ENCODE measurements around the gene LATS2.

Gene LATS2

GRCh38 chr13:20989656-20990321 lies 71.6 kb downstream of the LATS2 start:
- TF ChIP-seq MYC (IDR thresholded peaks at IDR 0.05; ENCODE audit: low read depth, low read length) (no peak), MAX (IDR thresholded peaks at IDR 0.05; ENCODE audit: low read depth, low read length) (no peak), POLR2A (IDR thresholded peaks at IDR 0.05; ENCODE audit: extremely low read depth, insufficient read length) (no peak), CTCF (IDR thresholded peaks at IDR 0.05; ENCODE audit: low read depth, low read length) (no peak)
- no peak for DNase-seq (ENCODE audit: low read depth)
- no peak overlapping the region for H3K4me3 ChIP-seq (ENCODE audit: low read depth, low read length)

- DNase-seq (ENCODE audit: low read depth), result no peak
- TF ChIP-seq POLR2A (IDR thresholded peaks at IDR 0.05; ENCODE audit: extremely low read depth, insufficient read length), result no peak
- no peak for TF ChIP-seq CTCF (IDR thresholded peaks at IDR 0.05; ENCODE audit: low read depth, low read length)
- no peak for TF ChIP-seq MYC (IDR thresholded peaks at IDR 0.05; ENCODE audit: low read depth, low read length)
- TF ChIP-seq MAX (IDR thresholded peaks at IDR 0.05; ENCODE audit: low read depth, low read length), result no peak
- H3K4me3 ChIP-seq (ENCODE audit: low read depth, low read length), result no peak overlapping the region
These were observed 72.3 kb downstream of the LATS2 start for GRCh38 chr13:20988909-20989655.

- no peak for DNase-seq (ENCODE audit: low read depth)
- H3K4me3 ChIP-seq (ENCODE audit: low read depth, low read length), result no peak overlapping the region
- TF ChIP-seq MAX (IDR thresholded peaks at IDR 0.05; ENCODE audit: low read depth, low read length) (no peak), MYC (IDR thresholded peaks at IDR 0.05; ENCODE audit: low read depth, low read length) (no peak), CTCF (IDR thresholded peaks at IDR 0.05; ENCODE audit: low read depth, low read length) (no peak), POLR2A (IDR thresholded peaks at IDR 0.05; ENCODE audit: extremely low read depth, insufficient read length) (no peak)
These were observed 73.1 kb downstream of the LATS2 start for GRCh38 chr13:20988033-20988908.

GRCh38 chr13:20987599-20987998 lies 73.8 kb downstream of the LATS2 start:
- DNase-seq (ENCODE audit: low read depth), result no peak
- TF ChIP-seq MAX (IDR thresholded peaks at IDR 0.05; ENCODE audit: low read depth, low read length) (no peak), POLR2A (IDR thresholded peaks at IDR 0.05; ENCODE audit: extremely low read depth, insufficient read length) (no peak), MYC (IDR thresholded peaks at IDR 0.05; ENCODE audit: low read depth, low read length) (no peak), CTCF (IDR thresholded peaks at IDR 0.05; ENCODE audit: low read depth, low read length) (no peak)
- H3K4me3 ChIP-seq (ENCODE audit: low read depth, low read length), result no peak overlapping the region

- TF ChIP-seq CTCF (IDR thresholded peaks at IDR 0.05; ENCODE audit: low read depth, low read length) (no peak), MYC (IDR thresholded peaks at IDR 0.05; ENCODE audit: low read depth, low read length) (no peak), POLR2A (IDR thresholded peaks at IDR 0.05; ENCODE audit: extremely low read depth, insufficient read length) (no peak), MAX (IDR thresholded peaks at IDR 0.05; ENCODE audit: low read depth, low read length) (no peak)
- DNase-seq (ENCODE audit: low read depth), result no peak
- H3K4me3 ChIP-seq (ENCODE audit: low read depth, low read length), result no peak overlapping the region
These were observed 76.5 kb downstream of the LATS2 start for GRCh38 chr13:20984879-20985278.
